WTC11 (cell line): ENCODE results near the gene SRGAP1. TPM values are rescaled to one million over a fixed set of nuclear protein-coding genes. Genes with fewer than 3 reads are reported as not detected.
A peak's percentile ranks its signal among the peaks of the same experiment; 100 is the strongest.

Source experiments
- ATAC-seq: fragments of 200-7000 bp; cut with Tn5 transposase; 2 replicates; pipeline ENCODE4 v1.10.0; 2021; ENCODE audit warnings: mild to moderate bottlenecking, moderate library complexity
- CTCF ChIA-PET: fragments of 300-600 bp; sonication (Branson Sonifier 250); formaldehyde crosslinking; loops from one replicate; lab custom pipeline; 2021; ENCODE audit warnings: antibody characterized with exemption; lab: Charles Lee
- POLR2A ChIA-PET: fragments of 350-600 bp; sonication (Branson Sonifier 250); formaldehyde crosslinking; loops from one replicate; lab custom pipeline; 2021; ENCODE audit warnings: antibody characterized with exemption; lab: Charles Lee
- DNase-seq: peaks from one replicate; pipeline ENCODE4 v3.0.0; 2021; ENCODE audit warnings: low spot score
- H3K27ac Mint-ChIP-seq: 2 replicates; pipeline ENCODE4 v1.8.0; 2021; ENCODE audit warnings: mixed read lengths
- H3K27me3 Mint-ChIP-seq: 2 replicates; pipeline ENCODE4 v1.8.0; 2021; ENCODE audit warnings: low read depth, mild to moderate bottlenecking, moderate library complexity, mixed read lengths
- H3K36me3 Mint-ChIP-seq: 2 replicates; pipeline ENCODE4 v1.8.0; 2021; ENCODE audit warnings: mixed read lengths
- H3K4me1 Mint-ChIP-seq: 2 replicates; pipeline ENCODE4 v1.8.0; 2022; ENCODE audit warnings: mixed read lengths
- H3K4me3 Mint-ChIP-seq: 2 replicates; pipeline ENCODE4 v1.8.0; 2021; ENCODE audit warnings: mild to moderate bottlenecking, moderate library complexity, mixed read lengths
- H3K9me3 Mint-ChIP-seq: 2 replicates; pipeline ENCODE4 v1.8.0; 2021; ENCODE audit warnings: mixed read lengths
- ELF4 ChIP-seq: sonication (generic); formaldehyde crosslinking; IDR thresholded peaks from 2 replicates; pipeline ENCODE4 v1.8.1; 2022; ENCODE audit warnings: low read depth, mild to moderate bottlenecking, moderate library complexity, missing genetic modification reagents
- EMX1 ChIP-seq: fragments of 250-450 bp; sonication (Bioruptor Pico); IDR thresholded peaks from 2 replicates; pipeline ENCODE4 v1.8.0; 2021; ENCODE audit warnings: mild to moderate bottlenecking
- FOXJ3 ChIP-seq: sonication (generic); formaldehyde crosslinking; IDR thresholded peaks from 2 replicates; pipeline ENCODE4 v1.9.0; 2021; ENCODE audit warnings: missing genetic modification reagents, mild to moderate bottlenecking, borderline replicate concordance
- FOXP1 ChIP-seq: sonication (generic); formaldehyde crosslinking; IDR thresholded peaks from 2 replicates; pipeline ENCODE4 v1.8.0; 2022; ENCODE audit warnings: missing genetic modification reagents, mild to moderate bottlenecking, moderate library complexity, borderline replicate concordance
- GABPB1 ChIP-seq: sonication (generic); formaldehyde crosslinking; IDR thresholded peaks from 2 replicates; pipeline ENCODE4 v1.8.1; 2023; ENCODE audit warnings: mild to moderate bottlenecking, missing genetic modification reagents
- IRF2 ChIP-seq: sonication (generic); formaldehyde crosslinking; IDR thresholded peaks from 2 replicates; pipeline ENCODE4 v1.8.0; 2022; ENCODE audit warnings: low read depth, missing genetic modification reagents, borderline replicate concordance
- JAZF1 ChIP-seq: fragments of 250-450 bp; sonication (Bioruptor Pico); IDR thresholded peaks from 2 replicates; pipeline ENCODE4 v1.9.0; 2021; ENCODE audit warnings: moderate library complexity, mild to moderate bottlenecking, inconsistent platforms
- KAT7 ChIP-seq: sonication (generic); formaldehyde crosslinking; IDR thresholded peaks from 2 replicates; pipeline ENCODE4 v1.8.1; 2023; ENCODE audit warnings: missing genetic modification reagents, mild to moderate bottlenecking, borderline replicate concordance
- MXD4 ChIP-seq: fragments of 250-450 bp; sonication (Bioruptor Pico); IDR thresholded peaks from 2 replicates; pipeline ENCODE4 v1.8.0; 2021; ENCODE audit warnings: mild to moderate bottlenecking, moderate library complexity, borderline replicate concordance
- NFYB ChIP-seq: sonication (generic); formaldehyde crosslinking; conservative IDR thresholded peaks from 2 replicates; pipeline ENCODE4 v1.8.0; 2022; ENCODE audit warnings: low read depth, missing genetic modification reagents
- NR1H2 ChIP-seq: sonication (generic); formaldehyde crosslinking; IDR thresholded peaks from 2 replicates; pipeline ENCODE4 v1.9.0; 2021; ENCODE audit warnings: mild to moderate bottlenecking, moderate library complexity, missing genetic modification reagents
- NR3C1 ChIP-seq: sonication (generic); formaldehyde crosslinking; conservative IDR thresholded peaks from 2 replicates; pipeline ENCODE4 v1.8.1; 2023; ENCODE audit warnings: low read depth, mild to moderate bottlenecking, missing genetic modification reagents
- TEAD4 ChIP-seq: sonication (generic); formaldehyde crosslinking; IDR thresholded peaks from 2 replicates; pipeline ENCODE4 v1.8.0; 2022; ENCODE audit warnings: mild to moderate bottlenecking, missing genetic modification reagents
- ZNF232 ChIP-seq: sonication (generic); formaldehyde crosslinking; IDR thresholded peaks from 2 replicates; pipeline ENCODE4 v1.8.0; 2022; ENCODE audit warnings: mild to moderate bottlenecking, missing genetic modification reagents
- ZNF416 ChIP-seq: fragments of 250-450 bp; sonication (Bioruptor Pico); IDR thresholded peaks from 2 replicates; pipeline ENCODE4 v1.9.0; 2021; ENCODE audit warnings: mild to moderate bottlenecking, inconsistent platforms
- ZNF423 ChIP-seq: fragments of 250-450 bp; sonication (Bioruptor Pico); IDR thresholded peaks from 2 replicates; pipeline ENCODE4 v2.1.2; 2022; ENCODE audit warnings: mild to moderate bottlenecking, moderate library complexity
- total RNA-seq: library from RNA; stranded (reverse); gene quantifications from 3 replicates; pipeline ENCODE4 v1.2.3, GENCODE V29; 2021
- TF ChIP-seq, protein P1 (sequence below): sonication (generic); formaldehyde crosslinking; IDR thresholded peaks from 2 replicates; pipeline ENCODE4 v1.8.1; 2022; ENCODE audit warnings: mild to moderate bottlenecking, missing genetic modification reagents, moderate library complexity, borderline replicate concordance
- TF ChIP-seq, protein P2 (sequence below): sonication (generic); formaldehyde crosslinking; IDR thresholded peaks from 2 replicates; pipeline ENCODE4 v1.8.0; 2022; ENCODE audit warnings: missing genetic modification reagents
- TF ChIP-seq, protein P3 (sequence below): sonication (generic); formaldehyde crosslinking; conservative IDR thresholded peaks from 2 replicates; pipeline ENCODE4 v1.8.1; 2023; ENCODE audit warnings: mild to moderate bottlenecking, low read depth, missing genetic modification reagents, moderate library complexity
- TF ChIP-seq, protein P4 (sequence below): fragments of 250-450 bp; sonication (Bioruptor Pico); IDR thresholded peaks from 2 replicates; pipeline ENCODE4 v1.8.0; 2021; ENCODE audit warnings: mild to moderate bottlenecking
- TF ChIP-seq, protein P5 (sequence below): sonication (generic); formaldehyde crosslinking; IDR thresholded peaks from 2 replicates; pipeline ENCODE4 v1.8.0; 2023; ENCODE audit warnings: missing genetic modification reagents, mild to moderate bottlenecking, borderline replicate concordance

Gene SRGAP1
- total RNA-seq, 1 experiment from 2014 or later = 10.3 TPM

DNA sequence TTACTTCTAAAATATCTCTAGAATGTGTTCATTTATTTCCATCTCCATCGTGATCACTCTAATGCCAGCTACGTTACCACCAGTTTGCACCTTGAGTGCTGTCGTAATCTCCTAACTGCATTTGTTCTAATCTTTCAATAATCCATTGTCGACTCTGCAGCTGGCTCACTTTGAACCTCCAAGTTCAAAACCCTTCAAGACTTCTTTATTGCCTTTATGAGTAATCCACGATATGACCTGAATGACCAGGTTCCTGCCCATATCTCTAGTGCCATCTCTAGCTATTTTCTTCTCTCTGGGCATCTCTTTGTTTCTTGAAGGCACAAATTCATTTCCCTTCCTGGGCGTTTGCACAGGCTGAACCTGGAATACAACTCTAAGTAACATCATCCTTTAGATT is 76.7 kb downstream of the SRGAP1 start:
- POLR2A ChIA-PET = no interaction called here
- ATAC-seq = no peak

DNA sequence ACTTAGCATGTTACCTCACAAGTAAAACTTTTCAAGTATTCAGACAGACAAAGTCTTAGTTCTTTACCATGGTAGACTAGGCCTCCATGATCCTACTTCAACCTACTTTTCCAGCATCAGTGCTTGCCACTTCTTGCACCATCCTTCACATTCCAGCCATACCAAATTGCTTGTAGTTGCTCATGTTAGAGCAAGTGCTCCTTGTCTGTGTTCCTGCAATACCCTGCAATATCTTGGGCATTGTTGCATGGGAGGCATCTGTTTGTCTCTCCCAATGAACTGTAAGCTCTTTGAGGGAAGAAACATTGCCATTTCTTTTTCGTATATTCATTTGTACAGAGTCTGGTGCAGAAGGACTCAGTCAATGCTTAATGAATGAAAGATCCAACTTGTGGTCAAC is 78.0 kb downstream of the SRGAP1 start:
- DNase-seq (no peak), ATAC-seq (no peak; the same call in 1 of the 2 replicates)
- Mint-ChIP-seq H3K9me3 (peaks cover 15% of the 10 kb centered on the region), H3K27ac (no peak overlapping the region), H3K27me3 (no peaks in the 10 kb centered on the region), H3K36me3 (no peaks in the 10 kb centered on the region), H3K4me3 (no peak overlapping the region), H3K4me1 (peaks cover 18% of the 10 kb centered on the region)
- CTCF ChIA-PET = no interaction called here
- POLR2A ChIA-PET = no interaction called here
- TF ChIP-seq ELF4 (CRISPR knock-in tag) (no peak), MXD4 (CRISPR knock-in tag) (no peak), NFYB (CRISPR knock-in tag) (no peak), GABPB1 (CRISPR knock-in tag) (peak; percentile 47), TEAD4 (CRISPR knock-in tag) (0 out of 2 replicates have a peak, but pooled peaks have one; percentile 33), FOXP1 (CRISPR knock-in tag) (no peak), FOXJ3 (CRISPR knock-in tag) (no peak), NR1H2 (CRISPR knock-in tag) (no peak)
- TF ChIP-seq, protein P1, sequence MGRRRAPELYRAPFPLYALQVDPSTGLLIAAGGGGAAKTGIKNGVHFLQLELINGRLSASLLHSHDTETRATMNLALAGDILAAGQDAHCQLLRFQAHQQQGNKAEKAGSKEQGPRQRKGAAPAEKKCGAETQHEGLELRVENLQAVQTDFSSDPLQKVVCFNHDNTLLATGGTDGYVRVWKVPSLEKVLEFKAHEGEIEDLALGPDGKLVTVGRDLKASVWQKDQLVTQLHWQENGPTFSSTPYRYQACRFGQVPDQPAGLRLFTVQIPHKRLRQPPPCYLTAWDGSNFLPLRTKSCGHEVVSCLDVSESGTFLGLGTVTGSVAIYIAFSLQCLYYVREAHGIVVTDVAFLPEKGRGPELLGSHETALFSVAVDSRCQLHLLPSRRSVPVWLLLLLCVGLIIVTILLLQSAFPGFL = no peak
- TF ChIP-seq, protein P2, sequence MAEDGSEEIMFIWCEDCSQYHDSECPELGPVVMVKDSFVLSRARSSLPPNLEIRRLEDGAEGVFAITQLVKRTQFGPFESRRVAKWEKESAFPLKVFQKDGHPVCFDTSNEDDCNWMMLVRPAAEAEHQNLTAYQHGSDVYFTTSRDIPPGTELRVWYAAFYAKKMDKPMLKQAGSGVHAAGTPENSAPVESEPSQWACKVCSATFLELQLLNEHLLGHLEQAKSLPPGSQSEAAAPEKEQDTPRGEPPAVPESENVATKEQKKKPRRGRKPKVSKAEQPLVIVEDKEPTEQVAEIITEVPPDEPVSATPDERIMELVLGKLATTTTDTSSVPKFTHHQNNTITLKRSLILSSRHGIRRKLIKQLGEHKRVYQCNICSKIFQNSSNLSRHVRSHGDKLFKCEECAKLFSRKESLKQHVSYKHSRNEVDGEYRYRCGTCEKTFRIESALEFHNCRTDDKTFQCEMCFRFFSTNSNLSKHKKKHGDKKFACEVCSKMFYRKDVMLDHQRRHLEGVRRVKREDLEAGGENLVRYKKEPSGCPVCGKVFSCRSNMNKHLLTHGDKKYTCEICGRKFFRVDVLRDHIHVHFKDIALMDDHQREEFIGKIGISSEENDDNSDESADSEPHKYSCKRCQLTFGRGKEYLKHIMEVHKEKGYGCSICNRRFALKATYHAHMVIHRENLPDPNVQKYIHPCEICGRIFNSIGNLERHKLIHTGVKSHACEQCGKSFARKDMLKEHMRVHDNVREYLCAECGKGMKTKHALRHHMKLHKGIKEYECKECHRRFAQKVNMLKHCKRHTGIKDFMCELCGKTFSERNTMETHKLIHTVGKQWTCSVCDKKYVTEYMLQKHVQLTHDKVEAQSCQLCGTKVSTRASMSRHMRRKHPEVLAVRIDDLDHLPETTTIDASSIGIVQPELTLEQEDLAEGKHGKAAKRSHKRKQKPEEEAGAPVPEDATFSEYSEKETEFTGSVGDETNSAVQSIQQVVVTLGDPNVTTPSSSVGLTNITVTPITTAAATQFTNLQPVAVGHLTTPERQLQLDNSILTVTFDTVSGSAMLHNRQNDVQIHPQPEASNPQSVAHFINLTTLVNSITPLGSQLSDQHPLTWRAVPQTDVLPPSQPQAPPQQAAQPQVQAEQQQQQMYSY (CRISPR knock-in tag) = no peak

More for the DNA sequence above, 76.7 kb downstream of the SRGAP1 start:
- DNase-seq = no peak
- Mint-ChIP-seq H3K27me3 (no peaks in the 10 kb centered on the region), H3K4me3 (no peak overlapping the region), H3K27ac (no peak overlapping the region), H3K9me3 (peaks cover 15% of the 10 kb centered on the region), H3K36me3 (no peaks in the 10 kb centered on the region), H3K4me1 (peaks cover 24% of the 10 kb centered on the region)
- TF ChIP-seq IRF2 (no peak), NR3C1 (CRISPR knock-in tag) (no peak), JAZF1 (CRISPR knock-in tag) (no peak), ZNF423 (CRISPR knock-in tag) (no peak), ZNF232 (CRISPR knock-in tag) (no peak)
- TF ChIP-seq, protein P3, sequence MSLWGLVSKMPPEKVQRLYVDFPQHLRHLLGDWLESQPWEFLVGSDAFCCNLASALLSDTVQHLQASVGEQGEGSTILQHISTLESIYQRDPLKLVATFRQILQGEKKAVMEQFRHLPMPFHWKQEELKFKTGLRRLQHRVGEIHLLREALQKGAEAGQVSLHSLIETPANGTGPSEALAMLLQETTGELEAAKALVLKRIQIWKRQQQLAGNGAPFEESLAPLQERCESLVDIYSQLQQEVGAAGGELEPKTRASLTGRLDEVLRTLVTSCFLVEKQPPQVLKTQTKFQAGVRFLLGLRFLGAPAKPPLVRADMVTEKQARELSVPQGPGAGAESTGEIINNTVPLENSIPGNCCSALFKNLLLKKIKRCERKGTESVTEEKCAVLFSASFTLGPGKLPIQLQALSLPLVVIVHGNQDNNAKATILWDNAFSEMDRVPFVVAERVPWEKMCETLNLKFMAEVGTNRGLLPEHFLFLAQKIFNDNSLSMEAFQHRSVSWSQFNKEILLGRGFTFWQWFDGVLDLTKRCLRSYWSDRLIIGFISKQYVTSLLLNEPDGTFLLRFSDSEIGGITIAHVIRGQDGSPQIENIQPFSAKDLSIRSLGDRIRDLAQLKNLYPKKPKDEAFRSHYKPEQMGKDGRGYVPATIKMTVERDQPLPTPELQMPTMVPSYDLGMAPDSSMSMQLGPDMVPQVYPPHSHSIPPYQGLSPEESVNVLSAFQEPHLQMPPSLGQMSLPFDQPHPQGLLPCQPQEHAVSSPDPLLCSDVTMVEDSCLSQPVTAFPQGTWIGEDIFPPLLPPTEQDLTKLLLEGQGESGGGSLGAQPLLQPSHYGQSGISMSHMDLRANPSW (CRISPR knock-in tag) = no peak
- CTCF ChIA-PET = no interaction called here

DNA sequence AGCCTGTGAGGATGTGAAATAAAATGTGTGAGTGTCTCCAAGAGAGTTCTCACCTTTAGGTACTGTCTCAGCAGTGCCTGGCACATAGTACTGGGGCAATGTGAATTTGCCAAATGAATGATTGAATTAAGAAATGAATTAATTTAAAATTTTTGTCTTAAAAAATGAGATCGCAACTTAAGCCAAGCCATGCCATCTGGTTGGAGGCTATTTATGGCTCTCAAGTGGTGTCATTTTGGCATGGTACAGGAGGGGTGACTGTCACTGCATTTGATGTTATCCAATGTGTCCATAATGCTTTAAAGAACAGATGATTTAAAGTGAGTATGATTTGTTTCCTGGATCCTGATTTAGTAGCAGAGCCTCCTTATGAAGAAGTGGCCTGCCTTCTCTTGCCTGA is 80.3 kb downstream of the SRGAP1 start:
- Mint-ChIP-seq H3K36me3 (peaks cover 5% of the 10 kb centered on the region), H3K4me3 (no peak overlapping the region), H3K27ac (no peak overlapping the region), H3K9me3 (peaks cover 25% of the 10 kb centered on the region), H3K4me1 (peaks cover 8% of the 10 kb centered on the region), H3K27me3 (no peaks in the 10 kb centered on the region)
- ChIA-PET CTCF (no interaction called here), POLR2A (no interaction called here)
- no peak for ATAC-seq
- DNase-seq = no peak
- TF ChIP-seq KAT7 (CRISPR knock-in tag) (no peak), NR3C1 (CRISPR knock-in tag) (no peak), EMX1 (CRISPR knock-in tag) (no peak), ZNF416 (CRISPR knock-in tag) (no peak)
- TF ChIP-seq, protein P4, sequence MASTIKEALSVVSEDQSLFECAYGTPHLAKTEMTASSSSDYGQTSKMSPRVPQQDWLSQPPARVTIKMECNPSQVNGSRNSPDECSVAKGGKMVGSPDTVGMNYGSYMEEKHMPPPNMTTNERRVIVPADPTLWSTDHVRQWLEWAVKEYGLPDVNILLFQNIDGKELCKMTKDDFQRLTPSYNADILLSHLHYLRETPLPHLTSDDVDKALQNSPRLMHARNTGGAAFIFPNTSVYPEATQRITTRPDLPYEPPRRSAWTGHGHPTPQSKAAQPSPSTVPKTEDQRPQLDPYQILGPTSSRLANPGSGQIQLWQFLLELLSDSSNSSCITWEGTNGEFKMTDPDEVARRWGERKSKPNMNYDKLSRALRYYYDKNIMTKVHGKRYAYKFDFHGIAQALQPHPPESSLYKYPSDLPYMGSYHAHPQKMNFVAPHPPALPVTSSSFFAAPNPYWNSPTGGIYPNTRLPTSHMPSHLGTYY (CRISPR knock-in tag) = no peak
- TF ChIP-seq, protein P5, sequence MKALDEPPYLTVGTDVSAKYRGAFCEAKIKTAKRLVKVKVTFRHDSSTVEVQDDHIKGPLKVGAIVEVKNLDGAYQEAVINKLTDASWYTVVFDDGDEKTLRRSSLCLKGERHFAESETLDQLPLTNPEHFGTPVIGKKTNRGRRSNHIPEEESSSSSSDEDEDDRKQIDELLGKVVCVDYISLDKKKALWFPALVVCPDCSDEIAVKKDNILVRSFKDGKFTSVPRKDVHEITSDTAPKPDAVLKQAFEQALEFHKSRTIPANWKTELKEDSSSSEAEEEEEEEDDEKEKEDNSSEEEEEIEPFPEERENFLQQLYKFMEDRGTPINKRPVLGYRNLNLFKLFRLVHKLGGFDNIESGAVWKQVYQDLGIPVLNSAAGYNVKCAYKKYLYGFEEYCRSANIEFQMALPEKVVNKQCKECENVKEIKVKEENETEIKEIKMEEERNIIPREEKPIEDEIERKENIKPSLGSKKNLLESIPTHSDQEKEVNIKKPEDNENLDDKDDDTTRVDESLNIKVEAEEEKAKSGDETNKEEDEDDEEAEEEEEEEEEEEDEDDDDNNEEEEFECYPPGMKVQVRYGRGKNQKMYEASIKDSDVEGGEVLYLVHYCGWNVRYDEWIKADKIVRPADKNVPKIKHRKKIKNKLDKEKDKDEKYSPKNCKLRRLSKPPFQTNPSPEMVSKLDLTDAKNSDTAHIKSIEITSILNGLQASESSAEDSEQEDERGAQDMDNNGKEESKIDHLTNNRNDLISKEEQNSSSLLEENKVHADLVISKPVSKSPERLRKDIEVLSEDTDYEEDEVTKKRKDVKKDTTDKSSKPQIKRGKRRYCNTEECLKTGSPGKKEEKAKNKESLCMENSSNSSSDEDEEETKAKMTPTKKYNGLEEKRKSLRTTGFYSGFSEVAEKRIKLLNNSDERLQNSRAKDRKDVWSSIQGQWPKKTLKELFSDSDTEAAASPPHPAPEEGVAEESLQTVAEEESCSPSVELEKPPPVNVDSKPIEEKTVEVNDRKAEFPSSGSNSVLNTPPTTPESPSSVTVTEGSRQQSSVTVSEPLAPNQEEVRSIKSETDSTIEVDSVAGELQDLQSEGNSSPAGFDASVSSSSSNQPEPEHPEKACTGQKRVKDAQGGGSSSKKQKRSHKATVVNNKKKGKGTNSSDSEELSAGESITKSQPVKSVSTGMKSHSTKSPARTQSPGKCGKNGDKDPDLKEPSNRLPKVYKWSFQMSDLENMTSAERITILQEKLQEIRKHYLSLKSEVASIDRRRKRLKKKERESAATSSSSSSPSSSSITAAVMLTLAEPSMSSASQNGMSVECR (CRISPR knock-in tag) = no peak
